GM12892 (cell line): ENCODE data around the gene FPR3.

Experiments used
- POLR2A ChIP-seq: IDR thresholded peaks from 2 replicates; pipeline ENCODE4 v1.6.1; 2011; ENCODE audit warnings: low read depth, low read length, control low read depth
- POLR2AphosphoS5 ChIP-seq: IDR thresholded peaks from 2 replicates; pipeline ENCODE4 v1.6.1; 2011; ENCODE audit warnings: low read depth, low read length, control low read depth
- TAF1 ChIP-seq: IDR thresholded peaks from 2 replicates; pipeline ENCODE4 v1.6.1; 2011; ENCODE audit warnings: low read depth, mild to moderate bottlenecking, control low read depth, low read length, borderline replicate concordance

DNA sequence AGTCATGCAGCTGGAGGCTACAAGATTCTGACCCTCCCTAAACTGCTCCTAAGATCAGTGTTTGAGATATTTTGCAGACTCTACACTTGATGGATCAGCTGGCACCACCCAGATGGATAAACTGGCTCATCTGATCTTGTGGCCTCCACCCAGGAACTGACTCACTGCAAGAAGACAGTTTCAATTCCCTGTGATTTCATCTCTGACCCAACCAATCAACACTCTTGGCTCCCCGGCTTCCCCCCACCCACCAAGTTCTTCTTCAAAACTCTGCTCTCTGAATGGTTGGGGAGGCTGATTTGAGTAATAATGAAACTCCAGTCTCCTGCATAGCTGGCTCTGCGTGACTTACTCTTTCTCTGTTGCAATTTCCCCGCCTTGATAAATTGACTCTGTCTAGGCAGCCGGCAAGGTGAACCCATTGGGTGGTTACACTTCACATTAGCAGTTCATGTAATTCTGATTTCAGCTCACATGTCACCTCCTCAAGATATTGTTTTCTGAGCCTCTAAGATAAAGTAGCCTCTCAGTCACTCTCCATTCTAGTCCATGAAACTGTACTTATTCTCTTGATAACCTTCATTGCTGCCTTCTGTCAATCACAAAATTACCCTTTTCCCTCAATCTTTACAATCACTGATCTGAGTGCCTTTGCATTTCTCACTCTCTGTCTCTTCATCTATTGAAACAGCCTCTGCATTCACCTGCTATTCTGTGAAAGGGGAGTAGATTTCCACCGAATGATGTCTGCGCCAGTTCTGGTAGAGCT lies 9.9 kb upstream of the FPR3 start:
- TF ChIP-seq POLR2AphosphoS5 (no peak), POLR2A (no peak), TAF1 (no peak)
